ENCODE data around the gene NDUFAF3. TPM values are rescaled to one million over a fixed set of nuclear protein-coding genes. Genes with fewer than 3 reads are reported as not detected.

Gene NDUFAF3
- total RNA-seq, 4 donors from 2014 or later = 79.4 to 131 (median 105) TPM

GRCh38 chr3:48982016-48982415, 39.9 kb upstream of the NDUFAF3 start:
- no peaks in the 10 kb centered on the region for H3K4me1 ChIP-seq
- H3K27me3 ChIP-seq = no peaks in the 10 kb centered on the region
- H3K9me3 ChIP-seq = no peaks in the 10 kb centered on the region
- peaks cover 0 to 100% of the 10 kb centered on the region in 2 donors for H3K36me3 ChIP-seq
- TF ChIP-seq EP300 (IDR thresholded peaks at IDR 0.05) (no peak), CTCF (IDR thresholded peaks at IDR 0.05) (no peak), POLR2A (IDR thresholded peaks at IDR 0.05) (no peak), POLR2AphosphoS5 (IDR thresholded peaks at IDR 0.05) (no peak)
- no peak overlapping the region for H3K27ac ChIP-seq
- no peak for ATAC-seq
- H3K4me3 ChIP-seq = no peak overlapping the region

- ATAC-seq = no peak
- H3K9me3 ChIP-seq = no peaks in the 10 kb centered on the region
- no peak overlapping the region for H3K27ac ChIP-seq
- 53% methylated on average over 2 to 3 of the region's 5 CpGs for WGBS, 2 donors (ENCODE audit: low coverage in 1 of 2)
- TF ChIP-seq CTCF (IDR thresholded peaks at IDR 0.05) (no peak), POLR2A (IDR thresholded peaks at IDR 0.05) (no peak), POLR2AphosphoS5 (IDR thresholded peaks at IDR 0.05) (no peak), EP300 (IDR thresholded peaks at IDR 0.05) (no peak)
- H3K27me3 ChIP-seq = no peaks in the 10 kb centered on the region
- H3K4me3 ChIP-seq = no peak overlapping the region
- H3K36me3 ChIP-seq = peaks cover 0 to 95% of the 10 kb centered on the region in 2 donors
- H3K4me1 ChIP-seq = peaks cover 0 to 2% (median 0%) of the 10 kb centered on the region in 3 donors
These were observed 39.2 kb upstream of the NDUFAF3 start for GRCh38 chr3:48982686-48983085.

- no peak overlapping the region for H3K27ac ChIP-seq
- no peaks in the 10 kb centered on the region for H3K9me3 ChIP-seq
- H3K4me1 ChIP-seq = peaks cover 0 to 6% (median 0%) of the 10 kb centered on the region in 3 donors
- TF ChIP-seq POLR2AphosphoS5 (IDR thresholded peaks at IDR 0.05) (no peak), POLR2A (IDR thresholded peaks at IDR 0.05) (no peak), EP300 (IDR thresholded peaks at IDR 0.05) (no peak), CTCF (IDR thresholded peaks at IDR 0.05) (no peak)
- 100% methylated on average over 1 to 2 of the region's 4 CpGs for WGBS, 2 donors (ENCODE audit: low coverage in 1 of 2)
- no peak overlapping the region for H3K4me3 ChIP-seq
- peaks cover 0 to 91% of the 10 kb centered on the region in 2 donors for H3K36me3 ChIP-seq
- no peaks in the 10 kb centered on the region for H3K27me3 ChIP-seq
- ATAC-seq = no peak
These were observed 38.8 kb upstream of the NDUFAF3 start for GRCh38 chr3:48983096-48983495.

GRCh38 chr3:48984663-48985062, 37.3 kb upstream of the NDUFAF3 start:
- Histone ChIP-seq H3K36me3 (peaks cover 0 to 75% of the 10 kb centered on the region in 2 donors), H3K27ac (no peak overlapping the region), H3K27me3 (no peaks in the 10 kb centered on the region), H3K9me3 (no peaks in the 10 kb centered on the region), H3K4me1 (peaks cover 3 to 21% (median 6%) of the 10 kb centered on the region in 3 donors), H3K4me3 (no peak overlapping the region)
- ATAC-seq = no peak
- no peak for TF ChIP-seq EP300 (IDR thresholded peaks at IDR 0.05)
- TF ChIP-seq POLR2A (IDR thresholded peaks at IDR 0.05) = no peak
- TF ChIP-seq CTCF (IDR thresholded peaks at IDR 0.05) = no peak
- no peak for TF ChIP-seq POLR2AphosphoS5 (IDR thresholded peaks at IDR 0.05)

- ATAC-seq = no peak
- TF ChIP-seq CTCF (IDR thresholded peaks at IDR 0.05) (no peak), POLR2AphosphoS5 (IDR thresholded peaks at IDR 0.05) (no peak), POLR2A (IDR thresholded peaks at IDR 0.05) (no peak), EP300 (IDR thresholded peaks at IDR 0.05) (no peak)
- no peaks in the 10 kb centered on the region for H3K27me3 ChIP-seq
- no peak overlapping the region for H3K27ac ChIP-seq
- H3K36me3 ChIP-seq = peaks cover 0 to 63% of the 10 kb centered on the region in 2 donors
- peaks cover 3 to 28% (median 6%) of the 10 kb centered on the region in 3 donors for H3K4me1 ChIP-seq
- no peak overlapping the region for H3K4me3 ChIP-seq
- WGBS, 2 donors (ENCODE audit: low coverage in 1 of 2) = 77 to 79% methylated on average over 3 to 5 of the region's 7 CpGs
- no peaks in the 10 kb centered on the region for H3K9me3 ChIP-seq
These were observed 36.0 kb upstream of the NDUFAF3 start for GRCh38 chr3:48985831-48986376.

Data from gastroesophageal sphincter (tissue), 4 donors.